COLO668 (cell line): ENCODE measurements around the gene PURB.
"Not testable (repeated sequence)": the region's sequence is repeated elsewhere in the genome, so short reads cannot be mapped to it uniquely, and the experiment has no call there.

Source experiments
- DNase-seq: peaks from one replicate; lab custom pipeline; 2025; ENCODE audit not compliant: unreplicated experiment; lab: John Stamatoyannopoulos, UW

PURB gene

DNA sequence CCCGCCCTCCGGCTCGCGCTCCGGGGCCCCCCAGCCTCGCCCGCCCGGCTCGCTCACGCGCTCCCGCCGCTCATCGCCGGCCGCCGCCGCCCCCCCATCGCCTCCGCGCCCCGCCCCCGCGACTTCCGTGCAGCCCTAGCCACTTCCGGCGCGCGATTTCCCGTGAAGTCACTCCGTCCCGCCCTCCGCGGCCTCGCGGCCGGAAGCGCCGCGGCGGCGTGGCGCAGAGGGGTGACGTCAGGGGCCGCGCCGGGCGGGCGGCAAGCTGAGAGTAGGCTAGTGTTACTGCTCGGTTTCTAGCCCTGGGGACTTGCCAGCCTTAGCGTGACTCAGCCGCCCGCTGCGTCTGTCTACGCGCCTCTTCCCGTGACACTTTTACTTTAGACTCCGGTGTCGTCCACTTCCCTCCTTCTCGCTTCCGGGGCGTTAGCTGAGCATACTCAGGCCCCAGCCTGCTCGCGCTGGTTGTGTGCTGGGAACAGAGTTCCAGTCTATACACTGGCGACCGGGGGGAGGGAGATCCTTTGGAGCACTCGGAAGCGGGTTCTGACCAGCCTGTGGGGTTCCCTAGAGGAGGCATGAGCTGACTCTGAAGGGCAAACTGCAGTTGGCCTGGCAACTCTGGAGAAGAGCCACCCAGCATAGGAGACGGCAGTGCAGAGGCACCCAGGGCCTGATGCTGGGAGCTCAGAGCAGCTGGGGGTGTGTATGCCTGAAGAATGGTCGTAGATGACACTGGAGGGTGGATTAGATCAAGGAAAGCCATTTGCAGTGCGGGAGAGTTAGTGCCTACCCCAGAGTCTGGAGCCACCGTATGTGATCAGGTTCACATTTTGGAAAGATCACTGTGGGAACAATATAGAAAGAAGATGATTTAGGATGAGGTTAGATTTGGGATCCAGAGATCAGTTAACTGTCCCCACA lies at the start of gene PURB:
TSS of gene PURB (minus strand) at position 137 of the 924 bp plus-strand sequence. CDS start 182 bp downstream, outside the sequence.
- peak; percentile 99 for DNase-seq

DNA sequence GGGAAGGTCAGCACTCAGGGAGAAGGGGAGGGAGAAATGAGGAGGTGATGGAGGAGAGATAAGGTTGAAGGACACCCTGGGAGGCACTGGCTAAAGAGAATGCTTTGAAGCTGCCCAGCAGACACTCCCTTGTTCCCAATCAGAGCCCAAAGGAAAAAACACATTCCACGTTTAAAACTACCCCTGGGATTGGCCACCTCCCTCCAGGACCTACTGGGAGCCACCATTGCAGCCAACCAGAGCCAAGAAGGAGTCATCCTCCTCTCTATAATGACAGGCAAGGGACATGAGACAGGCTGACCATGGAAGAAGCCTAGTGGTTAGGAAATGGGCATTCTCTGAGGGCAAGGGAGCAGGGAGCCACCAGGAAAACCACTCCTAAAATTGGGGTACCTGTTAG lies 49.7 kb upstream of the PURB start:
- no peak for DNase-seq

DNA sequence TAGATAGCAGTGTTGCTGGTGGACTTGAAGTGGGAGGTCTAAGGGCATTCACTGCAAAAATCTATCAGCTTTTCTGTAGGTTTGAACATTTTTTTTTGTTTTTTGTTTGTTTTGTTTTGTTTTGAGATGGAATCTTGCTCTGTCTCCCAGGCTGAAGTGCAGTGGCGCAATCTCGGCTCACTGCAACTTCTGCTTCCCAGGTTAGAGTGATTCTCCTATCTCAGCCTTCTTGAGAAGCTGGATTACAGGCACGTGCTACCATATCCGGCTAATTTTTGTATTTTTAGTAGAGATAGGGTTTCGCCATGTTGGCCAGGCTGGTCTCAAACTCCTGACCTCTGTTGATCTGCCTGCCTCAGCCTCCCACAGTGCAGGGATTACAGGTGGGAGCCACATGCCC lies 49.2 kb upstream of the PURB start:
- not testable (repeated sequence) for DNase-seq

DNA sequence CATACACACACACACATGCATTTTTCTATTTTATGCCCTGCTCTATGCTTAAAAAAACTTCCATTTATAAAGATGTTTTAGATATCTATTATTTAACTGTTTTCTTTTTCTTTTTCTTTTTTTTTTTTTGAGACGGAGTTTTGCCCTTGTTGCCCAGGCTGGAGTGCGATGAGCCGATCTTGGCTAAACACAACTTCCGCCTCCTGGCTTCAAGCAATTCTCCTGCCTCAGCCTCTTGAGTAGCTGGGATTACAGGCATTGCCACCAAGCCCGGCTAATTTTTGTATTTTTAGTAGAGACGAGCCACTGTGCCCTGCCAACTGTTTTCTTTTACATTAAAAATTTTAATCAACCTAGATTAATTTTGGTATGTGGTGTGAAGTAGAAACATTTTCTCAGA lies 45.6 kb upstream of the PURB start:
- DNase-seq = no peak

DNA sequence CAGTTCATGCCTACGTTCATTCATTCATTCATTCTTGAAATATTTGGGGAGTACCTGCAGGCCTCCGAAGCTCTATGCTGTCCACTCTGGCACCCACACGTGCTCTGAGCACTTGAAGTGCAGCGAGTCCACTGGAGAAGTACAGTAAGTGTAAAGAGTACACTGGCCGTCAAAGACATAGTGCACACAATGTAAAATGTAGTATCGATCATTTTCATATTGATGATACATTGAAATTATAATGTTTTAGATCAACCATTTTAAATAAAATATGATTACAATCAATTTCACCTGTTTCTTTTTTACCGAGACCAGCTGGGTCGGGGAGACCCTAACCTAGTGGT lies 37.0 kb upstream of the PURB start:
- no peak for DNase-seq

DNA sequence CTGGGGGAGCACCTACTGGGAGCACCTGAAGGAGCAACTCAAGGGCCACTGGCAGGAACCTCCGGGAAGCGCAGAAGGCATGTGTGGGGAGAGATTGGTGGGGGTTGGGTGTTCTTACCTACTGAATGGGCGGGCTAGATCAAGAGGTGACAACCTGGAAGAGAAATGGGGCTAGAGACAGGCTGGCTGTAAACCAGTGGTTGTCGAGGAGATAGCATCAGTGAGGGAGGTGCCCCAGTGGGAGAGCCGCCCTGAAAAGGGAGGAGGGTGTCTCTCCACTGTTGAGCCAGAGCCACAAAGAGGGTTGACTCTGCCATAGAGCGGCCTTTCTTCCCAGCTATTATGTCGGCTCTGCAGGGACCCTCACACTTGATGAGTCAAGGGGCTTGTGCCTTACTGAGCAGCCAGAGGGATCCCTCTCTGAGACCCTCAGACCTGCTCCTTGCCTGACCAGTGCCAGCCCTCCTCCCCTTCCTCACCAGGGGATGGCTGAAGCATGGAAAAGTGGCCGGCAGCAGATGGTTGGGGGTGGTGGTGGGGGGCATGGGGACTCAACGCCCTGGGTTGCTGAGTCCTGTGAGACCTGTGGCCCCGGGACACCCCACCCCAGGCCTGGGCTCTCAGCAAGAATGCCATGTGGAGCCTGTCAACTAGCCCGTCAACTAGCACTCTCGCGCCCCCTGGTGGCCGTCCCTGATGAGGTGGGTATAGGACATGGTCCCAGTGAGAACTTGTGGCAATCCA lies 36.4 kb upstream of the PURB start:
- peak; percentile 89 for DNase-seq

DNA sequence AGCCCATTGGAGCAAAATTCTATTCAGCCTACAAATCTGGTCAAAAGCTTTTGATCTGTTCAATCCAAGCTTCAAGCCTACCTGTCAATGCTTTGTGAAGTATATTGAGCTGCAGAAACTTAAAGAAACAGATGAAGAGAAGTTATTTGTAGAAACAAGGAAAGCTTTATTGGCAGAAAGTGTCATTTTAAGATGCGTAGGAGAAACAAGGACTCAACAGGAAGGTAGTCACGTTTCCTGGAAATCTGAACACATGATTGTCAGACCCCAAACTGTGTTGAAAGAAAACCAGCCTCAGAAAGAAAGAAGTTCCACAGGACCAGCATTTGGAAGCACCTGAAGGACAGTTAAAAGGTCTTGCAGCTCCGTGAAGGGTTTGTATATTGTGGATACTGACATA lies 34.8 kb upstream of the PURB start:
- DNase-seq = no peak

DNA sequence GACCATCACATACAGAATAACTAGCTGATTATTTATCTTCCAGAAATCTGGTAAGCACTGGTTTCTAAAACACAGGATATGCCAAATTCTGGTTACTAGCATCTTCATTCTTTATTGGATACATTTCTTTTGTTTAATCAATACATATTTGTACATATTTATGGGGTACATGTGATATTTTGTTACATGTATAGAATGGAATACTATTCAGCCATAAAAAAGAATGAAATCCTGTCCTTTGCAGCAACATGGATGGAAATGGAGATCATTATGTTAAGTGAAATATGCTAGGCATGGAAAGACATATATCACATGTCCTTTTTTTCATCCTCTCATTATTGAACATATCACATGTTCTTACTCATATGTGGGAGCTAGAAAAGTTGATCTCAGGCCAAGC lies 32.7 kb upstream of the PURB start:
- no peak for DNase-seq

DNA sequence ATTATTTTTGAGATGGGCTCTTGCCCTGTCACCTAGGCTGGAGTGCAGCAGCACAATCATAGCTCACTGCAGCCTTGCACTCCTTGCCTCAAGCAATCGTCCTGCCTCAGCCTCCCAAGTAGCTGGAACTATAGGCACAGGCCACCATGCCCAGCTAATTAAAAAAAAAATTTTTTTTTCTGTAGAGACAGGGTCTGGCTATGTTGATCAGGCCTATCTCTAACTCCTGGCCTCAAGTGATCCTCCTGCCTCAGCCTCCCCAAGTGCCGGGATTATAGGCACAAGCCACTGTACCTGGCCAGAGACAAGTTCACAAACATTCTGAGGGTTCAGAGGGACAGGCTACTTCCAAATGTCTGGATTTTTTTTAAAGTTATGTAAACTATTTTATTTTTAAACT lies 32.1 kb upstream of the PURB start:
- DNase-seq = no peak

DNA sequence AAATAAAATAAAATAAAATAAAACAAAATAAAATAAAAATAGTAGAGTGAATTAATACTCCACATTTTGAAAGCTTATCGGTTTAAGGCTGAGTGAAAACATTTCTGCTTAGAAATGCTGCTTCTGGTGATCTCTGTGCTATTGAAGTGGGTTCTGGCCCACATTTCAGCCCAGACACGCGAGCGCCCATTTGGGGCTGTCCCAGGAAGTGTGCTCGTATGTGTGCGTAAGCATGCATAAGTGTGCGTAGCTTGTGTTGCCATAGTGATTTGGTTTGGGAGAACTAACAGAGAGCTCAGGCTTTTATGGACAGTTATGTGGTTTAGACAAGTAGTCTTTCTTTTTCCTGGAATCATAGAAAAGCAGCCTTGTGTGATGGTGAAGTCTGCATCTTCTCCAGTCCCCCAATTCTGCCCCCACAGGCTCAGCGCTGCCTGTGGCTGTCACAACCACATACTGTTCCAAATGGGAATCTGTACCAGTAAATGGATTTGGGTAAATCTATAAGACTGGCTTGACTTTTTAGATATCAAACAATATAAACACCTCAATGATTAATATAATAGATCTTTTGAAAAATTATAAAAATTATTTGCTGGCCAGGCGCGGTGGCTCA lies 29.8 kb upstream of the PURB start:
- no peak for DNase-seq

DNA sequence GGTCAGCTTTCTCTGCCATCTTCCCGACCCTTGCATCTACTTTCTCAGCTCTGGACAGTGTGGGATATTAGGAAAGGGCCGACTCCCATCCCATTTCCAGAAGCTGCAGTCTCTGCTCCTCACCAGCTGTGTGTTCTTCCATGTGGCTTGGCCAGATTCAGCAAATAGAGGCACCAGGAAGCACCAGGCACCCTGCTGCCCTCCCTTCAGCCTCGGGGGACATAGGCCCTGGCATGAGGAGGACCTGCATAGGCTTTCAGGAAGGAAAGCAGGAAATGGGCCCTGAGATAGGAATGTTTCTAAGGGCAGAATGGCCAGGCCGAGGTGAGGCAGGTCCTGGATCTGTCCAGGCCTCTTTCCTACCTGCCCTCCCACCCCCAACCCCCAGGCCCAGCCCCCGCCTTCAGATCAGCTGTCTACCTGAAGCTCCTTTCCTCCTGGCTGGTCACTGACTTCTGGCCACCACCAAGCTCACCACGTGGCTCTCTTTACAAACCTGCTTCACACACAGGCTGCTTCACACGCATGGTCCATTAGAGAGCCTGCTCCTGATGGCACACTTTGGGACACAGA lies 27.5 kb upstream of the PURB start:
- no peak for DNase-seq

DNA sequence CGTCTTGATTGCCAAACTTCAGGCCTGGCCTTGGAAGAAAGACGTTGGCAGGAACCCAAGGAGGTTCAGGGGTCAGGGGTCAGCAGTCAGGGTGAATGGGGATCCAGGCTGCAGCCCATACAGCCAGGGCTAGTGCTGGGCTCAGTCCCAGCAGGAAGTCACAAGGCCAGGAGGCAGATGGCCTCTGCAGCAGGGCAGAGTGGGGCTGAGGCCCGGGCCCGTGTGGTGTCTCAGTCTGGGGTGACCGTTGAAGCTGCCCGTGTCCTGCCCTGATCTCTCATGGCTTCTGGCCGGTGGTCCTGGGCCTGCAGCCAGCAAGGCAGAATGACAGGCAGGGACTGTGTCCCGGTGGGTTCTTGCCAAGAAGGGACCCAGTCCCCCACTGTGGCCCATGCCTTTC lies 26.6 kb upstream of the PURB start:
- DNase-seq = no peak

DNA sequence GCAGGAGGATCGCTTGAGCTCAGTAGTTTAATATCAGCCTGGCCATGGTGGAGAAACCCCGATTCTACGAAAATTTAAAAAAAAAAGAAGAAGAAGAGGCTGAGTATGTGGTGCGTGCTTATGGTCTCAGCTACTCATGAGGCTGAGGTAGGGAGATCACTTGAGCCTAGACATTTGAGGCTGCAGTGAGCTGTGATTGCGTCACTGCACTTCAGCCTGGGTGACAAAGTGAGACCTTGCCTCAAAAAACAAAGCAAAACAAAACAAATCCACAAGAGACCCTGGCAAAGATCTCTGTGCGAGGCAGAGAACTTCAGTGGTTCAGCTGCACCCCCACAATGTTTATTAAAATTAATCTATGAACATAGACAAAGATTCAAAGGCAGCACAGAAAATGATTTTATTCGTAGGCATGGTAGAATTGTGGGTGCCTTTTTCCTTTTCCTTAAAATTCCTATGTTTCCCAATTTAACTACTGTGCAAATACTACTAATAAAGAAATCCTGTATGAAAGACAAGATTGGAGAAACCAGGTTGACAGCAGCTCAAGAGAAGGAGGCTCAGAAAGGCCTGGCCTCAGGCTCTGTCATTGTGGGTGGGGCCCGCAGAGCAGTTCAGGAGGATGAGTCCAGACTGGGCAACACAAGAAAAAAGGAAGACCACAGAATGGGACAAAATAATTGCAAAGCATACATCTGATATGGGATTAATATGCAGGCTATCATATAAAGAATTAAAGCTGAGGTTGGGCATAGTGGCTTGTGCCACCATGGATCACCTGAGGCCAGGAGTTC lies 24.5 kb upstream of the PURB start:
- DNase-seq = no peak

DNA sequence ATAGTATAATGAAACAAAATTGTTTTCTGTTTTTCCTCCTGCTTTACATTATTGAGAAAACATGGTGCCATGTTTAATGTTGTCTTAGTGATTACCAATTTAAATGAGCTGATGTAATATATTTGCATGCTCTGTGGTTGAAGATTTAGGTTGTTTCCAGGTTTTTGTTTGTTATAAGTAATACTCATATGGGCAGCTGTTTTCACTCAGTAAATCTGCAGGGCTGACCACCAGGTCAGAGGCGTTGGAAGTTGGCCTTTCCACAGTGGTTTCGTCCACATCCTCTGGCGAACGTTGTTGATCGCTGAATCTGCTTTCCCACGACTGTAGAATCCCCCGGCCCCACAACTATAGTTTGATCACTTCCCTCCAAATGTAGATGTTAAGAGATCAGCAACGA lies 21.6 kb upstream of the PURB start:
- no peak for DNase-seq

DNA sequence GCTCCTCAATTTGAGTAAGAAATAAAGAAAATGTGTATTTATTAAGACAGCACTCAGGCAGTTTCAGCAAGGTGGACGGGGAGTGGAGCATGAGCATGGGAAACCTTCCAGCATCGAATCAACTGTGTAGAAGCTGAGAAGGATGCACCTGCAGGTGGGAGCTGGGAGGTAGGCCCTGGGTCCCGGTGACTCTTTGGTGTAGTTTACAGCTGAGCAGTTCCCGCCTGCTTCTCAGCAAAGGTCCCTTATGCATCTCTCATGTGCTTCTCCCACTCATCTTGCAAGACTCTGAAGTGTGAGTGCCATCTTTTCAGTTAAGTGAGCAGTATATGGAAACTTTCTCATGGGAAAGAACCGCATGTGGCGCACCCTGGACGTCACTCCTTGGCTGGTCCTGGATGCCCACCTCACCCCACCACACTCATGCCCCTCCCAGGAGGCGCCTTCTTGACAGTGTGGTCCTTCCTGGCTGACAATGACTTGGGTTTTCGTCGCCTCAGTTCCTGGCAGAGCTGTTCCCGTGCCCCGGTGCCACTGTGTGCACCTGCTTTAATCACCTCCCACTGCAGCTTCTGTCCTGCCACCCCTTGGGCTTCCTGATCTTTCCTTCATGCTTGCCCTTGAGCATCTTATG lies 19.8 kb upstream of the PURB start:
- no peak for DNase-seq

DNA sequence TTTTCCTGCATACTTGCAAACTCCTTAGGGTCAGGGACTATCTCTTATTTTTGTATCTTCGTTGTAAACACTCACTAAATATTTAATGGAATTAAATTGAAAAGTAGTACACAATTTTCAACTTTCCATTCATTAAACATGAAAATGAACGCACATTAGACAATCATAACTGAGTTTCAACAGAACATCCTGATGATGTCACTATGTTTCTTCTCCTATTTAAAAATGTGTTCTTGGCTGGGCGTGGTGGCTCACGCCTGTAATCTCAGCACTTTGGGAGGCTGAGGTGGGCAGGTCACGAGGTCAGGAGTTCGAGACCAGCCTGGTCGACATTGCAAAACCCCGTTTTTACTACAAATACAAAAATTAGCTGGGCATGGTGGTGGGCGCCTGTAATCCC lies 14.1 kb upstream of the PURB start:
- DNase-seq = no peak

DNA sequence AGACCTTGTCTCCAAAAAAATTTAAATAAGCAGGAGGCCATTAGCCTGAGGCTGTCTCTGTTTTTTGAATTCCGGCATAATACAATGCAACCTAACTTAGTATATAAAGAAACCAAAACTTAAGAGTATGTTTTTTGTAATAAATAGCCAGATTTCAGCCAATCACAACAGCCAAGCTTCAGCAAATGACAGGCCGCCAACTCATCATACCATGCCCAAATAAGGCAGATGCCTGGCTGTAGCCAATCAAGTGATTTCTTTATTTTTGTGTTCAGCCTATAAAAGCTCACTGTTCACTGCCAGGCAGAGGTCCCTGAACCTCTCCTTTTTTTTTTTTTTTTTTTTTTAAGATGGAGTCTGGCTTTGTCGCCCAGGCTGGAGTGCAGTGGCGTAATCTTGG lies 12.7 kb upstream of the PURB start:
- no peak for DNase-seq

DNA sequence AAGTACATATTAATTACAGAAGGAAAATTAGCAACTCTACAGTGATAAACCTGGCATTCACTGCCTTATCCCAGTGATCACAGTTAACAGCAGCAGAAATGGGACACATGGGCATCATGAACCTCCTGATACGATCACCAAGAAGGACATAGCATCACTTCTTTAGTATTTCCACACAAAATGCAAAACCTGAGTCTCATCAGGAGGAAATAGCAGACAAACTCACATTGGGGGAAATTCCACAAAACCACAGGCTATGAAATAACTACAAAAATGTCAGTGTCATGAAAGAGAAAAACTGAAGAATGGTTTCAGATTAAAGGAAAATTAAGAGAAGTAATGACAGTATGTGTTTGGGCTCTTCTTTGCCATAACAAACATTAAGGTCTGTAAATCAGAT lies 12.0 kb upstream of the PURB start:
- no peak for DNase-seq

DNA sequence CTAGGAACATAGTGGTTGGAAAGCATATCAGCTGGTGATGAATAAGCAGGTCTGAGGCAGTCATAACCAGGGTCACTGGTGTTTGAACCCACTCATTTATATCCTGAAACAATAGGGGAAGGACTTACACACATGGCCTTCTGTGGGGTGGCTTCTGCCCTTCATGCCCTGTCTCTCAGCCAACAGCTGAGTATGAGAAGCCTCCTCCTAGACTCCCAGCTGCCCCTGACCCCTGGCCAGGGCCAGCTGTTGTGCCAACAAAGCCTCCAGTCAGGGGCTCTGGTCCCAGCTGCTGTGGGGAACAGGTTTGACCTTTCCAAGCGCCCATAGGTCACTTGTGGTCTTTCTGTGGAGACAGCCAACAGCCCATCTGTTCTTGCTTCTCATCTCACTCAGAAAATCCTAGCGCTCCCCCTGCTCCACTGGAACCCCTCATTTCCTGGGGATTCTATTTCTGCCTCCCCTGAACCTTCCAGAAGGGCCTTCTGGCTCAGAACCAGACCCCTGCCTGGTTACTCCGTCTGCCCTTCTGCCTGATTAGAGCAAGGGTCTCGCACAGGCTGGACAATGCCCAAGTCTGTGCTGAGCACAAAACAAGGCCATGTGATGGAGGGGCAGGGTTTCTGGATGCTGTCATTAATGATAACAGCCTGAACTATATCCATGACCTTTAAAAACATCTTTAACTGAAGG lies 9.7 kb upstream of the PURB start:
- no peak for DNase-seq

DNA sequence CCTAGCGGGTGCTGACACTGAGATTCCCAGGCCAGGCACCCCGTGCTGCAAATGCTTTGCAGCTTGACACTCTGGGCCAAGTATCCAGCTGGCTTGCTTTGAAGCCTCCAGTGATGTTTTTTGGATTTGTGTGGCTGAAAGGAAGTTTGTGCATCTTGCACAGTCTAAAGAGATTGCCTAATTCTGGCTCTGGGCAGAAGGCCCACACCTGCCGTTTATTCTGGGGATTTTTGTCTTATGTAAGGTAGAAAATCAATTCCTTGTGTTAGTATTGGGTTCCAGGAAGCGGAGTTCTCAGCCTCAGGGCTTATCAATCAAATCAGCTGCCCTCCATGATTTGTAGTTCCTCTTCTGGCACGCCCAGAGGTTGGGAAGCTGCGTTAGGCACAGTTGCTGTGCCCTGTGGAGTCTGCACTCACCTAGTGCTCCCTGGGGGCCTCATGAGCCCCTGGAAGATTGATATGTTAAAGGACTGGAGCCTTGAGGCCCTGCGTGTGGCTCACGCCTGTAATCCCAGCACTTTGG lies 8.4 kb upstream of the PURB start:
- DNase-seq = no peak
